HFF-Myc (cell line): ENCODE results near the gene CFTR.

Experiments
- DNase-seq: peaks from one replicate; pipeline ENCODE4 v3.0.0-alpha.2; 2011; ENCODE audit warnings: low read depth; ENCODE audit errors: extremely low read depth
- H3K4me3 ChIP-seq: replicated peaks from 2 replicates; pipeline ENCODE4 v1.5.1; 2011; ENCODE audit warnings: low read depth, mild to moderate bottlenecking, control low read depth, low read length
- TF ChIP-seq, protein P1 (sequence below): IDR thresholded peaks from 2 replicates; pipeline ENCODE4 v1.5.1; 2012; ENCODE audit warnings: mild to moderate bottlenecking, low read depth, low read length, control low read depth; ENCODE audit errors: missing control alignments

The CFTR gene

DNA sequence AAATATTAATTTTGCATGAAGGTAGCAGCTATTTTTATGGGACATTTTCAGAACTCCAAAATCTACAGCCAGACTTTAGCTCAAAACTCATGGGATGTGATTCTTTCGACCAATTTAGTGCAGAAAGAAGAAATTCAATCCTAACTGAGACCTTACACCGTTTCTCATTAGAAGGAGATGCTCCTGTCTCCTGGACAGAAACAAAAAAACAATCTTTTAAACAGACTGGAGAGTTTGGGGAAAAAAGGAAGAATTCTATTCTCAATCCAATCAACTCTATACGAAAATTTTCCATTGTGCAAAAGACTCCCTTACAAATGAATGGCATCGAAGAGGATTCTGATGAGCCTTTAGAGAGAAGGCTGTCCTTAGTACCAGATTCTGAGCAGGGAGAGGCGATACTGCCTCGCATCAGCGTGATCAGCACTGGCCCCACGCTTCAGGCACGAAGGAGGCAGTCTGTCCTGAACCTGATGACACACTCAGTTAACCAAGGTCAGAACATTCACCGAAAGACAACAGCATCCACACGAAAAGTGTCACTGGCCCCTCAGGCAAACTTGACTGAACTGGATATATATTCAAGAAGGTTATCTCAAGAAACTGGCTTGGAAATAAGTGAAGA, 112.3 kb downstream of the CFTR start:
- TF ChIP-seq, protein P1, sequence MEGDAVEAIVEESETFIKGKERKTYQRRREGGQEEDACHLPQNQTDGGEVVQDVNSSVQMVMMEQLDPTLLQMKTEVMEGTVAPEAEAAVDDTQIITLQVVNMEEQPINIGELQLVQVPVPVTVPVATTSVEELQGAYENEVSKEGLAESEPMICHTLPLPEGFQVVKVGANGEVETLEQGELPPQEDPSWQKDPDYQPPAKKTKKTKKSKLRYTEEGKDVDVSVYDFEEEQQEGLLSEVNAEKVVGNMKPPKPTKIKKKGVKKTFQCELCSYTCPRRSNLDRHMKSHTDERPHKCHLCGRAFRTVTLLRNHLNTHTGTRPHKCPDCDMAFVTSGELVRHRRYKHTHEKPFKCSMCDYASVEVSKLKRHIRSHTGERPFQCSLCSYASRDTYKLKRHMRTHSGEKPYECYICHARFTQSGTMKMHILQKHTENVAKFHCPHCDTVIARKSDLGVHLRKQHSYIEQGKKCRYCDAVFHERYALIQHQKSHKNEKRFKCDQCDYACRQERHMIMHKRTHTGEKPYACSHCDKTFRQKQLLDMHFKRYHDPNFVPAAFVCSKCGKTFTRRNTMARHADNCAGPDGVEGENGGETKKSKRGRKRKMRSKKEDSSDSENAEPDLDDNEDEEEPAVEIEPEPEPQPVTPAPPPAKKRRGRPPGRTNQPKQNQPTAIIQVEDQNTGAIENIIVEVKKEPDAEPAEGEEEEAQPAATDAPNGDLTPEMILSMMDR = no peak
- no peak overlapping the region for H3K4me3 ChIP-seq
- DNase-seq = no peak

DNA sequence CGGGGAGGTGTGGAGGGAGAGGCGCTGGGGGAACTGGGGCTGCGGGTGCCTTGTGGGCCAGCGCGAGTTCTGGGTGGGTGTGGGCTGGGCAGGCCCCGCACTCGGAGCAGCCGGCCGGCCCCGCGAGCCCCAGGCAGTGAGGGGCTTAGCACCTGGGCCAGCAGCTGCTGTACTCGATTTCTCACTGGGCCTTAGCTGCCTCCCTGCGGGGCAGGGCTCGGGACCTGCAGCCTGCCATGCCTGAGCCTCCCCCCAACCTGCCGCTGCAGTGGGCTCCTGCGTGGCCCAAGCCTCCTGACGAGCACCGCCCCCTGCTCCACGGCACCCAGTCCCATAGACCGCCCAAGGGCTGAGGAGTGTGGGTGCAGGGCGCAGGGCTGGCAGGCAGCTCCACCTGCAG, 116.3 kb downstream of the CFTR start:
- no peak overlapping the region for H3K4me3 ChIP-seq
- no peak for DNase-seq
- TF ChIP-seq, protein P1 = no peak

DNA sequence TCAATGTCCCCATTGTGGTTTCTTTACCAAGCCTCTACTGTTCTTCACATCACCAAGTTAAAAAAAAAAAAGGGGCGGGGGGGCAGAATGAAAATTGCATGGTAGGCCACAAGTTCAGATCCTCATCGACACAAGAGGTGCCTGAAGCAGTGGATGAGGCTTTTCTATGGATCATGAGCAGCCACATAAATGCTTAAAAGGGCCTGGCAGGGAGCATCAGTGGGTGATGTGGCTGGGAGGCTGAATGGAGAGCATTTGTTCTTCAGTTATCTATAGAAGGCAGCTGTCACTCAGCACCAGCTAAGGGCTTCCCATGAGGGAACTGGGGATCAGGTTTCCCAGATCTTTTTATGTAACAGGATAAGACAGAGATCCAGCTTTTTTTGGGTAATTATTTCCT, 117.9 kb downstream of the CFTR start:
- no peak overlapping the region for H3K4me3 ChIP-seq
- DNase-seq = no peak
- TF ChIP-seq, protein P1 = no peak

DNA sequence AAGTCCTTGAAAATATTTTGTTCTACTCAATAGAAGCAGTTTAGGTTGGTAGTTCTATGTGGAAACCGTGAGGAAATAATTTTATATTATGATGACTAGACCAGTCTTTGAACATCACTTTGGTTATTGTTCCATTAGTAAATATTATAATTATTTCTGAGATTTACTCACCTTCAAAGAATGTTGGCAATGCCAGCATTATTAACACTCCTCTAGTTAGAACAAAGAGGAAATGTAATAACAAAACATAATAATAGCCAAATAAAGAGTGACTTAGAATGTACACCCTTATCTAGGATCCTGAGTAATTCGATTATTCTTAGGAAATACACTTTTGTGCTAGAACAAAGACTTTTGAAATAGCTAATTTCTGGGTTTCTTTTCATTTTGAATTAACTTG, 121.1 kb downstream of the CFTR start:
- TF ChIP-seq, protein P1 = no peak
- no peak for DNase-seq
- H3K4me3 ChIP-seq = no peak overlapping the region

DNA sequence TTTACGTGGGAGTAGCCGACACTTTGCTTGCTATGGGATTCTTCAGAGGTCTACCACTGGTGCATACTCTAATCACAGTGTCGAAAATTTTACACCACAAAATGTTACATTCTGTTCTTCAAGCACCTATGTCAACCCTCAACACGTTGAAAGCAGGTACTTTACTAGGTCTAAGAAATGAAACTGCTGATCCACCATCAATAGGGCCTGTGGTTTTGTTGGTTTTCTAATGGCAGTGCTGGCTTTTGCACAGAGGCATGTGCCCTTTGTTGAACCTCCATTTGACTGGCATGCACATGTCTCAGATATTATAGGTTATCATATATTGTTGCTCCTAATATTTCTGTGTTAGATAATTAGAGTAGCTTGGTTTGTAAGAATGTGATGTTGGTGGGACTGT, 123.8 kb downstream of the CFTR start:
- TF ChIP-seq, protein P1 = no peak

DNA sequence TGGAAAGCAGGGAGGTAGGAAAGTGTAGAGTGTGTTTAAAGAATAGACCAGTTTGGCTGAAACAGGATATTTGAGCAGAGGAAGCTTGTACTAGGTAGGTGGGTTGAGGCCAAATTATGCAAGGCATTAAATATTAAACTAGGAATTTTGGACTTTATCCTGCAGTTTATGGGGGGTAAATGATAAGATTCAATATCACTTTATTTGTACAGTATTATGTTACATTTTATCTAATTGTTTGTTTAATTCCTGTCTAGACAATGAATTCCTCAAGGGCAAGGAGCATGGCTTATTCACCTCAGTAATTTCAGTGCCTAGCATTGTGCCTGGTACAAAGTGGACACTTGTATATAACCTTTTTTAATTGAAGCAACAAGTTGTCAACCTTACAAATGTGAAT, 125.9 kb downstream of the CFTR start:
- no peak for DNase-seq
- TF ChIP-seq, protein P1 = no peak
- H3K4me3 ChIP-seq = no peak overlapping the region

More for the DNA sequence above, 123.8 kb downstream of the CFTR start:
- H3K4me3 ChIP-seq = no peak overlapping the region
- DNase-seq = no peak

DNA sequence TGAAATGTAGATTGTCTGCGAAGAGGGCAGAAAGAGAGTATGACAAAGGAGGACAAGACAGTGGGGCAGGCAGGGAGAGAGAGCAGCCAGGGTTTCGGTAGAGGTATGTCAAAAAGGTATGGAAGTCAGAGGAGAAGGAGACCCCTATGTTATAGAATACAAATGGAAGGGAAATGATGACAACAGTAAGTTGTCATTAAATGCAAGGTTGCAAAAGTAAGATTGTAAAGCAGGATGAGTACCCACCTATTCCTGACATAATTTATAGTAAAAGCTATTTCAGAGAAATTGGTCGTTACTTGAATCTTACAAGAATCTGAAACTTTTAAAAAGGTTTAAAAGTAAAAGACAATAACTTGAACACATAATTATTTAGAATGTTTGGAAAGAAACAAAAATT, 126.3 kb downstream of the CFTR start:
- no peak overlapping the region for H3K4me3 ChIP-seq
- DNase-seq = no peak
- TF ChIP-seq, protein P1 = no peak
